ENCODE results near the gene DYNLT3. TPM values are rescaled to one million over a fixed set of nuclear protein-coding genes. Genes with fewer than 3 reads are reported as not detected.

DYNLT3 gene
- total and polyA plus RNA-seq, 2 of the 13 experiments (the other 11 are each of a cell fraction or from before 2014, with no cell fraction given) = 5.4 to 6.1 TPM

- DNase-seq (ENCODE audit: low spot score) (no peak), FAIRE-seq (no peak), ATAC-seq (no peak)
- Histone ChIP-seq H3K27ac (ENCODE audit: extremely low read length, insufficient read depth, low read length) (no peak overlapping the region), H3K9me3 (ENCODE audit: low read length) (no peaks in the 10 kb centered on the region), H4K20me1 (ENCODE audit: insufficient read depth, low read length) (no peaks in the 10 kb centered on the region), H3K9ac (ENCODE audit: insufficient read depth, low read depth, low read length) (no peak overlapping the region), H3K4me3 (replicated peaks in 1 of 3; ENCODE audit: insufficient read depth in 1 of 3, low read depth in 2 of 3, low read length in 3 of 3) (no peak overlapping the region), H3K36me3 (replicated peaks in 1 of 2; ENCODE audit: control insufficient read depth in 1 of 2, insufficient read depth in 2 of 2, low read length in 2 of 2) (no peaks in the 10 kb centered on the region), H3K79me2 (ENCODE audit: insufficient read depth, low read length) (no peaks in the 10 kb centered on the region), H3K27me3 (ENCODE audit: control insufficient read depth in 1 of 2, insufficient read depth in 2 of 2, low read length in 2 of 2) (no peaks in the 10 kb centered on the region), H2AFZ (ENCODE audit: low read length) (no peak overlapping the region), H3K4me2 (ENCODE audit: low read depth, low read length) (no peak overlapping the region), H3K4me1 (ENCODE audit: insufficient read depth, low read length) (no peaks in the 10 kb centered on the region; the same call in 1 of the 2 replicates)
- CTCF ChIA-PET (ENCODE audit: low intra/inter-chr PET ratio, low total read pairs) = no interaction called here
- no TSS peak for BruUV-seq (replicated peaks)
- POLR2A ChIA-PET = no interaction called here
- 0% methylated on average over 1 of the region's 1 CpG for WGBS (ENCODE audit: low lambda C conversion rate)
- in situ Hi-C loops (cut with HindIII; ENCODE audit: extremely low pct_ligation_motif_present, low pct_unique_long_range_greater_than_20kb) (no loop called here), intact Hi-C loops (cut with micrococcal nuclease; ENCODE audit: unreplicated experiment) (loop anchor here (10.0 kb wide), 1 partner anchor 316 kb away; no protein-coding TSS in a partner anchor)
- no peak for TF ChIP-seq NFKBIZ (CRISPR knock-in tag; IDR thresholded peaks at IDR 0.05)
- TF ChIP-seq ZBTB38 (CRISPR knock-in tag; IDR thresholded peaks at IDR 0.05) = no peak
- no peak for TF ChIP-seq ZFP36L1 (CRISPR knock-in tag; IDR thresholded peaks at IDR 0.05)
- TF ChIP-seq ZNF800 (CRISPR knock-in tag; IDR thresholded peaks at IDR 0.05) = no peak
- TF ChIP-seq ZNF570 (CRISPR knock-in tag; IDR thresholded peaks at IDR 0.05; ENCODE audit: borderline replicate concordance) = no peak
- TF ChIP-seq TFAP4 (IDR thresholded peaks at IDR 0.05; ENCODE audit: borderline replicate concordance, low read depth) = no peak
- TF ChIP-seq DMTF1 (CRISPR knock-in tag; IDR thresholded peaks at IDR 0.05) = no peak
- TF ChIP-seq ZNF337 (CRISPR knock-in tag; IDR thresholded peaks at IDR 0.05; ENCODE audit: borderline replicate concordance, low read depth) = no peak
- no peak for TF ChIP-seq ATRX (CRISPR knock-in tag; IDR thresholded peaks at IDR 0.05; ENCODE audit: borderline replicate concordance)
- no peak for TF ChIP-seq SMAD9 (CRISPR knock-in tag; IDR thresholded peaks at IDR 0.05)
- TF ChIP-seq ZNF280D (CRISPR knock-in tag; IDR thresholded peaks at IDR 0.05) = no peak
- TF ChIP-seq FOSL1 (CRISPR knock-in tag; IDR thresholded peaks at IDR 0.05; ENCODE audit: borderline replicate concordance) = no peak
- TF ChIP-seq ZNF235 (CRISPR knock-in tag; IDR thresholded peaks at IDR 0.05; ENCODE audit: borderline replicate concordance) = no peak
- TF ChIP-seq ZNF644 (CRISPR knock-in tag; IDR thresholded peaks at IDR 0.05; ENCODE audit: low read depth) = no peak
Observed at GRCh38 chrX:37820646-37821045, 26.7 kb downstream of the DYNLT3 start.

Measured in HepG2 (cell line).